Measurements from ENCODE around the gene NRARP. TPM values are rescaled to one million over a fixed set of nuclear protein-coding genes. Genes with fewer than 3 reads are reported as not detected.

The NRARP gene
- total and polyA plus RNA-seq, 2 of the 8 experiments (the other 6 are each of a cell fraction or from before 2014, with no cell fraction given): 32.5 to 37.2 TPM

GRCh38 chr9:137254624-137255447 is 47.2 kb downstream of the NRARP start, which contains the start of gene NELFB:
NELFB (plus strand) TSS chr9:137255327.
- no peak within 1 kb of the TSS for H3K14ac ChIP-seq (ENCODE audit: insufficient read length)
- H4K8ac ChIP-seq (ENCODE audit: extremely low read depth, insufficient read depth, low read length): peak within 1 kb of the TSS; percentile 63
- peaks cover 3 to 17% (median 12%) of the 10 kb centered on the region in 4 experiments; a peak in 6 of 8 replicates for H3K36me3 ChIP-seq (ENCODE audit: control insufficient read depth in 2 of 4, insufficient read depth in 4 of 4, low read length in 3 of 4)
- POLR2A ChIA-PET (ENCODE audit: partially characterized antibody): interaction anchor here (0.9 to 69.9 kb wide), 5 partner anchors 2 to 117 kb away, joined by 3 to 1462 read pairs (median 5); partner anchors contain the start of genes CYSRT1, NDOR1, NELFB and RNF208
- H3K9me3 ChIP-seq (ENCODE audit: insufficient read depth in 2 of 2, low read depth in 1 of 2, low read length in 1 of 2): no peaks in the 10 kb centered on the region
- H4K20me1 ChIP-seq (replicated peaks in 1 of 2; ENCODE audit: control insufficient read depth in 1 of 2, insufficient read depth in 2 of 2, low read length in 2 of 2): peaks cover 0 to 5% of the 10 kb centered on the region in 2 experiments
- peaks cover 0 to 13% of the 10 kb centered on the region in 2 experiments; a peak in 2 of 4 replicates for H3K79me2 ChIP-seq (ENCODE audit: control insufficient read depth in 1 of 2, insufficient read depth in 2 of 2, low read length in 2 of 2)
- peak in 1 of 2 experiments; percentile 99 for DNase-seq (ENCODE audit: low read depth in 1 of 2, low spot score in 2 of 2)
- peak within 1 kb of the TSS; percentile 83 for H2BK5ac ChIP-seq (ENCODE audit: low read depth, low read length)
- peak within 1 kb of the TSS; percentile 98 for H2AFZ ChIP-seq (ENCODE audit: low read length)
- H3K56ac ChIP-seq (replicated peaks; ENCODE audit: insufficient read length, low read depth, low read length): peak within 1 kb of the TSS; percentile 82
- H3K4me3 ChIP-seq (ENCODE audit: extremely low read depth in 1 of 4, insufficient read depth in 2 of 4, low read depth in 3 of 4, low read length in 4 of 4): peak within 1 kb of the TSS; percentile 52 to 100 (median 88)
- peak within 1 kb of the TSS; percentile 57 for H4K91ac ChIP-seq (replicated peaks; ENCODE audit: insufficient read length, low read length)
- peaks cover 9% of the 10 kb centered on the region for H3K79me1 ChIP-seq (ENCODE audit: low read depth, low read length)
- H3K4me1 ChIP-seq (replicated peaks in 1 of 4; ENCODE audit: control insufficient read depth in 3 of 4, insufficient read depth in 4 of 4, low read length in 3 of 4): peaks cover 0 to 21% (median 16%) of the 10 kb centered on the region in 4 experiments; a peak in 5 of 7 replicates
- peaks cover 14% of the 10 kb centered on the region; the same call in 1 of the 2 replicates for H3K23me2 ChIP-seq (ENCODE audit: low read depth, low read length)
- no peak within 1 kb of the TSS for H2BK120ac ChIP-seq (replicated peaks; ENCODE audit: low read depth, low read length)
- no peak within 1 kb of the TSS for H2BK20ac ChIP-seq (ENCODE audit: low read length)
- H4K5ac ChIP-seq (ENCODE audit: insufficient read length, low read depth, low read length): peak within 1 kb of the TSS; percentile 40
- CTCF ChIA-PET (ENCODE audit: partially characterized antibody): interaction anchor here (0.9 to 2.5 kb wide), 14 partner anchors 10 to 219 kb away, joined by 3 to 28 read pairs (median 4); partner anchors contain the start of genes RNF224, SSNA1, TOR4A and TUBB4B
- peak within 1 kb of the TSS; percentile 99 for H3K4ac ChIP-seq (replicated peaks; ENCODE audit: insufficient read length, low read depth, low read length)
- H2AK5ac ChIP-seq (ENCODE audit: low read depth, low read length): peak within 1 kb of the TSS; percentile 39; the same call in 1 of the 2 replicates
- peak within 1 kb of the TSS; percentile 90 for H3K18ac ChIP-seq (ENCODE audit: extremely low read depth, low read length)
- H3K27ac ChIP-seq (ENCODE audit: low read depth, low read length): peak within 1 kb of the TSS; percentile 83; the same call in 1 of the 2 replicates
- FAIRE-seq: no peak
- 4% methylated on average over 44 of the region's 105 CpGs; no CpG with 5 or more reads in 1 of the 2 experiments for WGBS, 2 experiments (ENCODE audit: extremely low coverage in 1 of 2, insufficient coverage in 1 of 2, insufficient read length in 1 of 2, insufficient replicate concordance in 2 of 2, low coverage in 1 of 2, low lambda C conversion rate in 2 of 2, missing lambda C conversion rate in 1 of 2)
- H3K23ac ChIP-seq (ENCODE audit: insufficient read length): no peak within 1 kb of the TSS
- H3K27me3 ChIP-seq (replicated peaks in 1 of 4; ENCODE audit: control insufficient read depth in 3 of 4, extremely low read depth in 1 of 4, insufficient read depth in 3 of 4, low read length in 3 of 4): peaks cover 0 to 7% (median 0%) of the 10 kb centered on the region in 4 experiments; a peak in 3 of 7 replicates
- H2BK15ac ChIP-seq (ENCODE audit: low read length): no peak within 1 kb of the TSS
- peak within 1 kb of the TSS; percentile 53 to 75 (median 62) for H3K9ac ChIP-seq (replicated peaks in 1 of 4; ENCODE audit: extremely low read depth in 1 of 4, low read depth in 3 of 4, low read length in 3 of 4)
- H3K4me2 ChIP-seq (ENCODE audit: insufficient read depth in 1 of 2, low read depth in 2 of 2, low read length in 2 of 2): peak within 1 kb of the TSS; percentile 90 to 100
- H2BK12ac ChIP-seq (ENCODE audit: low read depth, low read length): peak within 1 kb of the TSS; percentile 68; the same call in 1 of the 2 replicates
- 0 out of 2 replicates have a peak, but pooled peaks have one; percentile 13 for TF ChIP-seq SRF (IDR thresholded peaks at IDR 0.05; ENCODE audit: low read depth, low read length)
- 0 out of 2 replicates have a peak, but pooled peaks have one; percentile 23 for TF ChIP-seq CREB1 (IDR thresholded peaks at IDR 0.05)
- TF ChIP-seq POLR2A (IDR thresholded peaks at IDR 0.05; ENCODE audit: control extremely low read depth in 1 of 2, low read depth in 2 of 2, low read length in 2 of 2): peak in 1 of 2 experiments; percentile 43; a peak in 1 of 3 replicates
- TF ChIP-seq ATF3 (IDR thresholded peaks at IDR 0.05; ENCODE audit: insufficient read depth, low read depth, low read length): no peak
- 0 out of 2 replicates have a peak, but pooled peaks have one; percentile 30 for TF ChIP-seq POLR2AphosphoS5 (IDR thresholded peaks at IDR 0.05; ENCODE audit: low read depth, low read length)
- TF ChIP-seq YY1 (IDR thresholded peaks at IDR 0.05; ENCODE audit: low read depth, low read length): no peak; the same call in 1 of the 2 replicates
- TF ChIP-seq KDM4A (IDR thresholded peaks at IDR 0.05; ENCODE audit: low read depth, low read length, severe bottlenecking): peak; percentile 60
